GM21360 (cell line): ENCODE results near the gene IL26.
"Not testable (repeated sequence)": the region's sequence is repeated elsewhere in the genome, so short reads cannot be mapped to it uniquely, and the experiment has no call there.

Experiments used
- ATAC-seq: cut with Tn5 transposase; IDR thresholded peaks from one replicate; pipeline ENCODE4 v1.9.1; 2021; ENCODE audit warnings: mild to moderate bottlenecking, moderate library complexity; ENCODE audit not compliant: unreplicated experiment

The IL26 gene

DNA sequence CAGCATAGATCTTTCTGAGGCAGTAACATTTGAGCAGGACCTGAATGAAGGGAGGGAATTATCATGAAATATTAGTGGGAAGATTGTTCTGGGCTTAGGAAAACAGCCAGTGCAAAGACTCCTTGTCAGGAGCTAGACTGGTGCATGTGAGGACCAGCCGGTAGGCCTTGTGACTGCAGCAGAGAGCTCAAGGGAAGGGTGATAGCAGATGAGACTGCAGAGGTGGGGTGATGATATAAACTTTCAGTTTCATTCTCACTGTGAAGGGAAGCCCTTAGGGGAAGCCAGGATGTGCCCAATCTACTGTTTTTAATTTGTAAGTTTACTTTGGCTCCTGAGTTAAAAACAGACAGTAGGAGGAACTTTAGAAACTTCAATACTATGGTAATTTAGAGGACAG is 15.4 kb upstream of the IL26 start:
- peak; percentile 97 for ATAC-seq

DNA sequence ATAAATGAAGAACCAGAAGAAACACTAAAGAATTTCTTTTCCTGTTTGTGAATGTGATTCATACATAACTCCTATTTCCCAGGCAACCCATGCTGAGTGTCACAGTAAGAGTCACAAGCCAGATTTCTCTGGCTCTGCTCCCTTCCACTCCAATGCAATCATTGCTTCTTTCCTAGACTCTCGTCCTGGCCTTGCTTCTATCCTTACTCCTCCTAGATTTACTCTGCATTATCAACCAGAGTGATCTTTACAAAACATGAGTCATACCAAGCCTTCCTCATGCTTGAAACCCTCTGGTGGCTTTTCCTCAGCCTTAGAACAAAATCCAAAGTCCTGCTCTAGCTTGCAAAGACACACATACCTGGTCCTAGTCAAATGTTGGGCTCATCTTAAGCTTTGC is 14.5 kb upstream of the IL26 start:
- no peak for ATAC-seq

DNA sequence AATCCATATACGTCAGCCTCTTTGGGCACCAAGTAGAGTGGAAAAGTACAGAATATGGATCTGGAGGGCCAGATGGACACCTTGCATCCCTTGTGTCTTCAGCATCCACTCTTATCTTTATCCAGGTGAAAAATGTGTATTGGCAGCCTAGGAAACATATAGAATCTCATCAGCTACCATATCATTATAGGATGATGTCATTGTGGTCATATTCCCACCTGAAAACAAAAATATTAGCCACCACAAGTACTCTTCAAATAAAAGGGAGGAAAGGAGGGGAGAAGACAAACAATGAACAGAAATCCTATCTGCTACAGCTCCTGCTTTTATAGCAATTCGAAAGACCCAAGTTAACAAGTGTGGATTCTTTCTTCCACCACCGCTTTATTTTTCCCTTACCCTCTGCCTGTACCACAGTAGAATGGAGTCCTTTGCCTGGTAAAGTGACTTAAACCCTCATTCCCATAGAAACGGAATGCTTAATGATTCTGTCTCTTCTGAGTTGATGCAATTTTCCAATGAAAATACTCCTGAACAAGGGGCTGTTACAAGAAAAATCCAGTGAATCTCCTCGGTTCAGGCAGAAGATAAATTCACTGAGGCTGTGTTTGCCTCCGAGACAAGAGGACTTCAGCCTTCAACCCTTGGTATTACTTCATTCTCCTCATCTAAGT is 13.8 kb upstream of the IL26 start:
- no peak for ATAC-seq

DNA sequence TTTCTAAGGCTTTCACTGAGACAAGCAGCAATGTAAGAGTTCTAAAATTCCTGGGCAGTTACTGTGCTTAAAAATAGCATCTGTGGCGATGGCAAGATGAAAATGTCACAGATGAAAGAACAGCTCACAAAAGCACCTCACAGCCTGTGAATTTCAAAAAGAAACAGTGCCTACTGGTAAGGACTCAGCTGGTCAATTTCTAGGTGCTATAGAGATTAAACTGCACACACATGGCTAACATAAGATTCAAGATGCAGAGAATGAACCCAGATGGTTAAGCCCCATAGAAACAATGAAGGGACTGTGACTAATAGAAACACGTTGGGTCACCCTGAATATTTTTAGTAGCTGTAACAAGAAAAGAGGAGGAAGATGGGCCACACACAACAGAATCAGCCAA is 12.0 kb upstream of the IL26 start:
- no peak for ATAC-seq

DNA sequence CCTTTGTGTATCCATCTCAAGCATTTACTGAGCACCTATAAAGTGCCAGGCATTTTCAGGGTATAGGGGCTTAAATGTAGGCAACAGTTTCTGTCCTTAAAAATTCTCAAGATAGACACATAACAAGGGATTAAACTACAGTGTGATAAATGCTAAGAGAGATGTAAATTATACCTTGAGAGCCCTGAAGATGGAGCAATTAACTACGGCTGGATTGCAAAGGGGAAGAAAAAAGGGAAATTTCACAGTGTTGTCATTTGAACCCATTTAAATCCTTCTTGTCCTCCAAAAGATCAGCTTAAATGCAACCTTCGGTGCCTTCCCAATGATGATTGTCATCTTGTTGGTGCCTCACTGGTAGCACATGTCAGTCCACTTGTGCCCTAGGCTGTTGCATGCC is 11.5 kb upstream of the IL26 start:
- no peak for ATAC-seq

DNA sequence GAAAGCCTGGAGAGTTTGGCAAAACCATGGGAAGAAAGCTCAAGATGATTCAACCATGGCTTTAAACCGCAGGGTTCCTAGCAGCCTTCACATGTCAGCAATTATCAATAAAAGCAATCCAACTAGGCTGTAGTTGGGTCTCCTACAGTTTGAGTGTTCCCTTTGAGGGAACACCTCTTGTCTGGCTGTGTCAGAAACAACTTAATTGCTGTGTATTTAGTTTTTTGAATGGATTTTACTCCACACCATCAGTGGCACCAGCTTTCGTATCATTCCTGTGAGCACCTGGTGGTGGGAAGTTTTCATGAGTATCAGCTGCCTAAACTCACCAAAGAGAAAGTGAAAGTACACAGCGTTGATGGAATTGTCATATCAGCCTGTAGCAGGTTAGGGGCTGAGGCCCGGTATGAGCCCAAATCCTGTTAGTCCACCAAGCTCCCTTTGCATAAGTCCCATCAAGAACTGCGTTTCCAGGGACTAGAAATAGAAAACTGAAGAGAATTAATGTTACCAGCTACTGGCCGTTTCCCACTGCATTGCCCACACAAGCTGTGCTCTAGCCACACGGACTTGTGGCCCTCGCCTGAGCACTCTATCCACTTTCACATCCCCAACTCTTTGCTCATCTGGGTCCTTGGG is 10.9 kb upstream of the IL26 start:
- ATAC-seq = peak; percentile 55

DNA sequence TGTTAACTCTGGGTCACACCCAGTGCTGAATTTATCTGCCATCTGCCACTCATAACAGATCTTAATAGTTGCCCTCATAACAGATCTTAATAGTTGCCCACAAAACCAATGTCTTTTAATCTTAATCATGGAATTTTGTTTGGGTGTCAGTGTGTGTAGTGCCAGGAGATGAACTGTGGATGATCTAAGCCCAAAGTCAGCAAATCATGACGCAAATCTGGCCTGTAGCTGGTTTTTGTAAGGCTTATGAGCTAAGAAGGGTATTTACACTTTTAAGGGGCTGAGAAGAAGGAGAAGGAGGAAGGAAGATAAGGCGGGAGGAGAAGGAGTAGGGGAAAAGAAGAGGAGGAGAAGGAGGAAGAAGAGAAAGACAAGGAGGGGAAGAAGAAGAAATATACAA is 10.0 kb upstream of the IL26 start:
- no peak for ATAC-seq

DNA sequence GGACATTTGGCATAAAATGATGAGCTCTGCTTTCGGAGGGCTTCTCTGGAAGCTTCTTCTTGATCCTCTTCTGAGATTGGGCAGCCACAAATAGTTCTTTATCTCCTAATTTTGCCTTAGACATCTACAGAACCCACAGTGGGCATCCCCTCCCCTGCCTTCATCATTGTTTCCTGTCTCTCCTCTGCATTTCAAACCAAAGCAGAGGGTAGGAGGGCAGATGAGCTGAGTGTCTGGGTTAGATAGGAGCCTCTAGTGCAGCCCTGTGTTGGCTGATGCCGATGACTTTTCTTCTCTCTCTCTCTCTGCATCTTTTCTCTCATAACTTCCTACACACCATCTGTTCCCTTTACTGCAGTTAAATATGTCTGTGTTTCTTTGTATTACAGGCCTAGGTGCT is 8.5 kb upstream of the IL26 start:
- no peak for ATAC-seq

DNA sequence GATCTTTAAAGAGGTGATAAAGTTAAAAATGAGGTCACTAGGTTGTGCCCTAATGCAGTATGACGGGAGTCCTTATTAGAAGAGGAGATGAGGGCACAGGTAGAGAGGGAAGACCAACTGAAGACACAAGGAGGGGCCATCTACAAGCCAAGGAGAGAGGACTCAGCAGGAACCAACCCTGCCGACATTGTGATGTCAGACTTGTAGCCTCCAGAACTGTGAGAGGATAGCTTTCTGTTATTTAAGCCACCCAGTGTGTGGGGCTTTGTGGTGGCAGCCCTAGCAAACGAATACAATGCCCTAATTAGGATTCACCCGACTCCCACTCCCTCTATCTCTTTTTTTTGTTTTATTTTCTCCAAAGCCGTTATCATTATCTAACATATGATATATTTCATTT is 7.9 kb upstream of the IL26 start:
- ATAC-seq = no peak

DNA sequence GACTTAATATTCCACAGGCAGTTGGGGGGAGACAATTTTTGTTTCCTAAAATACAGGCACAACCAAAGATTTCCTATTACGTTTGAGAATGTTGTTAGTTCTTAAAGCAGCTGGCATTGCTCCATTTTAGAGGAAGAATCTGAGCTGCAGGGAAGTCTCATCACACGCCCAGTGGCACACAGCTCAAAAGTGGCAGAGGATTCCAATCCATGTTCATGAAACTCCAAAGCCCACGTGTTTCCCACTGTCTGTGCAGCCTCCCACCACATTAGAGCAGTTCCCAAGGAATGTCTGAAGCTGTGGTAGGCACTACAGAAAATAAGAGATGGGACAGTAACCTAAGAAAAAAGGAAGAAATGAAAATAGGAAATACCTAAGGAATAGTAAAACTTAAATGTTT is 6.1 kb upstream of the IL26 start:
- ATAC-seq = no peak

DNA sequence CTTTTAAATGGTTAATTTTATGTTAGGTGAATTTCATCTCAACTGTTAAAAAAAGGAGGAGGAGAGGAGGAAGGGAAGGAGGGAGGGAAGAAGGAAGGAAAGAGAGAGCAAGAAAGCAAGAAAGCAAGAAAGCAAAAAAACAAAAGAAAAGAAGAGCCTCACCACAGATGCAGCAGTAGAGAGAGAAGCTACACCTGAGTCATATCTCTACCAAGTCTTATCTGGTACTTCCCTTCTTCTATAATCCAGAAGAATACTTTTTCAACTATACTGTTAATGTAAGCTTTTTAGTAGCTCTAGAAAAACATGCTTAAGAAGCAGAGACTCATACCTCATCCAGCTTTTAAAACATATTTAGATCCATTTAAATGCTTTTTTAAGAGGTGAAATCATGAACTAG is 5.6 kb upstream of the IL26 start:
- ATAC-seq = no peak

DNA sequence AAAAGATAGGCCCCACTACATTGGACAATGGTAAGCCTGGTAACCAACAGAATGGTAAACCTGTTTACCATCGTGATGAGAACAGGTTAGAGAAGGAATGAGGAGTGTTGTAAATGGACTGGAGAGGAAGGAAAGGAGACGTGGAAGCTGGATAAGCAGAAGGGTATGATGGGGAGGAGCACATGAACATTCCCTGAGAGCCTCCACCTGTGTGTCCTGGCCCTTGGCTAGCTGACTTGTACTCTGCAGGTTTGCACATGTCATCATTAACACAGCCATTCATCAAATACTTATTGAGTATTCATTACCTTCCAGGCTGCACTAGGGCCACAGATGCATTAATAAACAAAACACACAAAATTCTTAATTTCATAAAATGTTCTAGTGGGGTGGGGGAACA is 4.3 kb upstream of the IL26 start:
- ATAC-seq = no peak

DNA sequence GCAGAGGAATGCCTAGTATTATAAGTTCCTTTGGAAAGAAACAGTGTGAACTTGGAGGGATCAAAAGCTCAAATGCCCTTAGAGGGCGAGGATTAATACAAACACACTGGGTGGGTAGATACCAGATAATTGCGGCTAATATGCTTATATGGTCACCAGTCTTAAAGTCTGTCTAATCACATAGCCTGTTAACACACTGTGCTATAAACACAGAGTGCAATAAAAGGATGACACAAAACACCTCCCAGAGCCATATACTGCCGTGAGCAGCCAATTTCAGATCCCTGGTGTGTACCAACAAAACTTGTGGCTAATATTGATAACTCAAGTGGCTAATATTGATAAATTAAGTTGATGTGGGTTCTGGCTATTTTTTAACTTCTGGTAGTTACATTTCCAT is 1.7 kb upstream of the IL26 start:
- ATAC-seq = no peak

DNA sequence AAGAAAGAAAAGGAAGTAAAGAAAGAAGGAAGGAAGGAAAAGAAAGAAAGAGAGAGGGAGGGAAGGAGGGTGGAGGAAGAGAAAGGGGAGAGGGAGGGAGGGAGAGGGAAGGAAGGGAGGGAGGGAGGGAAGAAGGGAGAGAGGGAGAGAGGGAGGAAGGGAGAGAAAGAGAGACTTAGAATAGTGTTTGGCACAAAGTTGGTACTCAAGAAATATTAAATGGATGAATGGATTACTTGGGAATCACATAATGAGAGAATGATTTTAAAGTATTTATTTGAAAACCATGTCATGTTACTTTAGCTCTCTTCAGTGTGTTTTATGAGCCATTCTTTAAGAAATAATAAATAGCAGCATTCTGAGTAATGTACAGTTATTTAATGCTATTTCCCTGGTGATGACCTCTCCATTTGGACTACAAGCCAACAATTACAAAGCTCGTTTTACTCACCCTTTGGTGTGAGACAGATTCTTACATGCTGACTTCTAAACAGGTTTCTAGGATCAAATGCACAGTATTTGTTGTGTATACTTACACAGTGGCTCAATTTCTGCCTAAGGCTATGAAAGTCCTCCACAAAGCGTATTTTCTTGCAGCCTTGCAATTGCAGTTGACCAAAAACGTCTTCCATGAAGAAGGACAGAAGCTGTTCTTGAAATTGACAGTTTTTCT is 861 bp downstream of the IL26 start:
- ATAC-seq = no peak

DNA sequence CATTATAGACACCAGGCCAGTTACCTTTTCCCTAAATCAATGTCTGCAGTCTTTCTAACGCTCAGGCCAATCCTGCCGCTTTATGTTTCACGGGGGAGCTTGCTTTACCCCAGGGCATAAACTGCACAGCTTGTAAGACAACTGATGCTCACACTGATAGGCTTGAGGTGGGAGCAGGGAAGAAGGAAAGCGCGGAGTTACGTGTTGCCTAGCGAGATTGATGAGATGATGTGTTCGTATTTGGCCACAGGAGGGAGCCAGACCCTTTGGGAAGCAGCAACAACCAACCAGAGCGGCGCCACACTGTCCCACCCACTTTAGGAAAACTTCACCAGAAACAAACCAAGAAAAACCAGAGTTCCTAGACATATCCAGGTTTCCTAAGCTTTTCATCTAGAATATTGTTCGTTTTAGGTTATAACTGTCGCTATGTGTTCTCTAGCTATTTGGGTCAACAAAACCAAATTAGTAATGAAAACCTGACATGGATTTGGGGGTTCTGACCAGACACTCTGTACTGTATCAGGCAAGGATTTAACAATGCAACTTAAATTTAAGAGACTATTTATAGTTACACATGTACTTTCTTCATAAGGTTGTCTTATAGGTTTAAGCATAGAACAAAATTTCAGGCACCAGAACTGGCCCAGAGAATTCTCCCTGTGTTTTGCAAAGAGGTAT is 2.4 kb downstream of the IL26 start:
- peak; percentile 88 for ATAC-seq

DNA sequence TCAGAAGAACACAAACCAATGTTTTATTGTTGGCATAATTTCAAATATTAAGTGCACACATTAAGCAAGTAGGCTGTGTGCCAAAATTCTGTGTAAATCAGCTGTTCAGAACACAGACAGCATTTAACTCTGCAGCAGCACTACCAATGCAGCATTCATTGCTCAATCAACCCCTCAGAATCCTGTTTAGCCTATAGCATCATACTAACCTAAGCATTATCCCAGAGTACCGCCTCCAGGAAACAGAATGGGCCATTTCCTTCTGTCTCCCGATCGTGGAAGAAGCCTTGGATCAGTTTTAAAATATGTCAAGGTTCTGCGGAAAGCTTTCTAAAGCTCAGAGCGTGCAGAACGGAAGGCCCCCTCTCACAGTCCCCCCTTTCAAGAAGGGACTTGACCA is 3.3 kb downstream of the IL26 start:
- no peak for ATAC-seq

DNA sequence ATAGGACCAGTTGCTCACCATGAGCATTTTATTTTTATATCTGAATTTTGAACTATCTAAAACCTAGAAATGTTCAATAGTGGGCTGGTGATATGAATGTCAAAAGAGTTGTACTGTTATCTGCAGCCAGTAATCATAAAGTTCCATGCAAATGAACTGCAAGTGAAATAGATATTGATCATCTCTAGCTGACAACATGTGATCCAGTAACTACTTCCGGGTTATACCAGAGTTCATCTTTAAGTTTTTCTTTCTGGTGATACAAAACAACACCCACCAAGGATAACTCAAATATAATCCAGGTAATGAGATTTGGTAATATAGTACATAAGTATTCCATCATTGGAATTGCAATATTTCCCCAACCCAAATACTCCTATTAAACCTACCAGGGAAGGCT is 4.1 kb downstream of the IL26 start:
- ATAC-seq = no peak

DNA sequence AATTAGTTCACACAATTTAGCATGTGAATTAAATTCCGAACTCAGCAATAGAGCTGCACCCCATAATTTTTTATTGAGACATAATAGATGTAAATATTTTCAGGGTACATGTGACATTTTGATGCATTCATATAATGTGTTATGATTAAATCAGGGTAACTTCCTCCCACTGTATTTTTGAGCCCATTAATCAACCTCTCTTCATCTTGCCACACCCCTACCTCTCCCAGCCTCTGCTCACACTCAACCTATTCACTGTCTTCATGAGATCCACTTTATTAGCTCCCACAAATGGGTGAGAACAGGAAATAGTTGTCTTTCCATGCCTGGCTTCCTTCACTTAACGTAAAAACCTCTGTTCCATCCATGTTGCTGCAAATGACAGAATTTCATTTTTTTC is 14.7 kb downstream of the IL26 start:
- ATAC-seq = no peak

DNA sequence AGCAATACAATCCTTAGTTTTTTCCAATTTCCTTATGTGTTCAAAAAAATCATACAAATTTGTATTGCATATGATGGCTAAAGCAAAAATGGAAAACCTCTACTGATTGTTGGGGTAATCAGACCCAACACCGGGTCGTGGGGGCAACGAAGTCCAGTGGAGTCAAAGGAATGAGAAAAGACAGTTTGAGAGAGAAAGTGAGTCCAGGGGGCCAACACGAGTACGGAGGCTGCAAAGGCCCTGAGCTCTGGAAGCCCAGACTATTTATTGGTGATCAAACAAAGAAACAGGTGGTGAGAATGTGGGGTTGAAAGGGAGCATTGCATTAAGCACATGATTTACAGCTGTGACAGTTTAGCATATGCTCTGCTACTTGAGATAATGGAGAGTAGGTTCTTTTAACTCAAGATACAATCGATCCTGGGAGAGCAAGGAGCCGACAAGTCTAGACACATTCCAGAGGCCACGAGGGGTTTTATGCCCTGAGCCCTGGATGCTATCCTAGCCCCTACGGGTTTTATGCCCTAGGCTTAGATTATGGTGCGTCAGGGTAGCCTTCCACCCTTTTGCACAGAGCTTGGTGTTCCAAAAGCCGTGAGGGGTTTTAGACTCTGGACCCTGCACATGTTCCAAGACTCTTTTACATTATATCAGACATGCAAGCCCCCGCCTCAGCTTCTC is 16.4 kb downstream of the IL26 start:
- not testable (repeated sequence) for ATAC-seq

DNA sequence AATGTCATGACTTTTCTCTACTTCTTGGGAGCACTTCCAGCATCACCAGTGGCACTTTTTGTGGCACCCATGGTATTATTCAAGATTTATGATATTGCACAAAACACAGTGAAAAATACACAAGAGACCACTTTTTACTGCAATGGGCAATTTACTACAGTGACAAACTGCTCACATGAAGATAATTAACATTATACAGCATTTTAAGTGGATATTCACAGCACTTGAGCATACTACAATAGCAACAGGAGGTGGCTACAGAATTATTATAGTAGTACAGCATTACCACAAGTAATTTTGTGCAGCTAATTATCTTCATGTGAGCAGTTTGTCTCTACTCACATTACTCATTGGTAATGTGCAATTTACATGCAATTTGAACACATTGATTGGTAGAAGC is 18.3 kb downstream of the IL26 start:
- no peak for ATAC-seq

DNA sequence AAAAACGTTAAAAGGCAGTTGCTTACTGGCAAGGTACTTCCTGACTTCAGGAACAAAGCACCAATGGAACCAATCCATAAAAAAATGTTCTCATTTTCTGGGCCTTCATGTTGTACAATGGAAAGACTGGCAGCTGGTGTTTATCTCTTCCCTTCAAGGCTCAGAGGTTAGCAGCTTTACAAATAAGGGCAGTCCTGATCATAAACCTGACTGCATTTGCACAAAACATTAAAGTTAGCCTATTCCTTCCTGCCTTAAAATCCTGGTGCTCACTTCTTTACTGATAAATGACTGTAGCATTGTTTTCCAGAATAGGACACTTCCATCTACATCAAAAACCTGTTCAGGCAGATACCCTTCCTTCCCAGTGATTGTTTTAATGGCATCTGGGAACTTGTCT is 19.2 kb downstream of the IL26 start:
- ATAC-seq = no peak
